ENCODE results near the gene BRCA2.

The BRCA2 gene

GRCh38 chr13:32390484-32390883 lies 75.2 kb downstream of the BRCA2 start:
- DNase-seq, result no peak

DNA sequence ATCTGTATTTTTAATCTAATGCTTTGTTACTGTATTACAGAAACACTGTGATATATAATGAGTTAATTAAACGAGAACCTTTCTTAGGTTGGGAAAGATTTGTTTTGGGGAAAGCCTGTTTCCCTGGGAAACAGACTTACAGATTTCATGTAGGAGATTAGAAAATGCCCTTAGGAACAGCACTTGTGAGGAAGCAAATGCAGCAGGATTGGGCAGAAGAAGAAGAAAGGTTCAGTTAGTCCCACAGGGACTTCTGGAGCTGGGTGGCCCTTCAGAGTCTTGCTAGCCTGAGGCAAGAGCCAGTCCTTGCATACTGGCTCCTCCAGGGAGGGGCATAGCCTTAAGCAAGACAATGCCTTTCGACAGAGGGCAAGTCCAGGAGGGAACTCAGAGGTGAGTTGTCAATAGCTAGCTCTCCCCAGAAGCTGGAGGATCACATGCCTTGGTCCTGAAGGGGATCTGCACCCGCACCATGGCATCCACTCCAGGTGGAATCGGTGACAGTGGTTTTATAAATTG lies 75.9 kb downstream of the BRCA2 start:
- no peak for DNase-seq

- no peak for DNase-seq
These were observed 87.8 kb downstream of the BRCA2 start for GRCh38 chr13:32403108-32403507.

DNA sequence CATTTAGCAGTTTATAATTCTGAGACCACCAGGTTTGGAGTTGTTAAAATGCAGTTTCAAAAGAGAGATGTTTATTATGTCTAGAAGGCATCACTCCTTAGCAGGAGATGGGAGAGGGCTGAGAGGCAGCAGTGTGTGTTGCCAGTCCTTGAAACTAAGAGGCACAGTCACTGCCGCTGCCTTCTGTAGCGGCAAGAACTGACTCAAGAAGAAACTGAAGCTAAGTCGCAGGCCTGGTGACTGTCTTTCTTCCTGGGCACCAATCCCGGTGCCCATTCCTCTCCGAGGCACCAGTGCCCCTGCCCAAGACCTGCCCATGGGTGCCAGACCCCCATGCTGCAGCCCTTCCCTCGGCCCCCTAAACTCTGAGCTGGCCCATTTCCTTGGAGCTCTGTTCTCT lies 92.5 kb downstream of the BRCA2 start:
- DNase-seq, result no peak

DNA sequence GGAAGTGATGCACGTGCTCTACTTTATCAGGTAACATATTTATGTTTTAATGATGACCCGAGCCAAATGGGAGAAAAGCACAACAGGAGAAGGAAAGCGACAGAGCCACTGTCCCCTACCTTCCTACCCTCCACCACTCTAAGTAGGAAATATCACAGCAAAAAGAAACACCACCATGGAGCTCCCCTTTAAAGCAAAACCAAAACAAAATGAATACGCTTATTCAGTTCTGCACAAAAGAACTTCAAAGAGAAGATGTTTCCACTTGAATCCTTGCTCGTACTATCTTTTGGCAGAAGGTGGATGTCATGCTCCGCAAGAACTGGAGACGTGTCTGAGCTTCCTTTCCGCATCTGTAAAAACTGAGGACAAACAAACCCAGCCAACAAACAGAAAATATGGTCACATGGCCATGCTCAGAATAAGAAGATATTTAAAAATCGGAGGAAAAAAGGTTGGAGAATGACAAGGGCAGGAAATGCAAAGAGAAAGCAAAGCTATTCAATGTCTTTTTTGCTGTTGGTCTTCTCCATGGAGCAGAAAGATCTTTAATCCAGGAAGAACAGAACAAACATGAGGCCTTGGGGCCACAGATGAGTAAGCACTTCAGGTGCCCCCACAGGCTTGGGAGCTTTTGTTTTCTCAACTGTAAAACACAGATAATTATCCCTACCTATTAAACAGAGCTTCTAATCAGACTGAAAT lies 93.1 kb downstream of the BRCA2 start:
- DNase-seq, result no peak

DNA sequence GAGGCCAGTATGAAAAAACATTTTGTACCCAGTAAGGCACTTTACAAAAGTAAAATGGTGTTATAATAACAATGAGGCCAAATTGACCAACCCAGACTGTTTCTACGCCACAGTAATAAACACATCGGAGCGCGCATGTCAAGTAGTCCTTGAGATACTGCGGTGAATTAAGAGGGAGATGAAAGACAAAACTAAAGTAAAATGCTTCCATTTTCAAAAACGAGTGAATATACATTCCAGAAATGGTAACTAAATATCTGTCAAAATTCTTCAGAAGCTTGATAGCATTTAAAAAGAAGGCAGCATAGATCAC lies 93.6 kb downstream of the BRCA2 start:
- DNase-seq, result no peak

- DNase-seq, result no peak
These were observed 94.5 kb downstream of the BRCA2 start for GRCh38 chr13:32409561-32410421.

GRCh38 chr13:32413284-32413683 lies 98.0 kb downstream of the BRCA2 start:
- no peak for DNase-seq

GRCh38 chr13:32414580-32414979 lies 99.3 kb downstream of the BRCA2 start:
- no peak for DNase-seq

GRCh38 chr13:32415019-32415418 lies 99.7 kb downstream of the BRCA2 start:
- DNase-seq, result no peak

DNA sequence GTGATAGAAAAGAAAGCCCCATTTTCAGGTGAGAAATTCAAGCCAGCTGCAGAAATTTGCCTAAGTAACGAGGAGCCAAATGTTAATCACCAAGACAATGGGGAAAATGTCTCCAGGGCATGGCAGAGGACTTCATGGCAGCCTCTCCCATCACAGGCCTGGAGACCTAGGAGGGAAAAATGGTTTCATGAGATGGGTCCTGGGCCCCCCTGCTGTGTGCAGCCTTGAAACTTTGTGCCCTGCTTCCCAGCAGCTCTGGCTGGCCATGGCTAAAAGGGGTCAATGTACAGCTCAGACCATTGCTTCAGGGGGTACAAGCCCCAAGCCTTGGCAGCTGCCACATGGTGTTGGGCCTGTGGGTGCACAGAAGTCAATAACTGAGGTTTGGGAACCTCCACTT lies 102.7 kb downstream of the BRCA2 start:
- DNase-seq, result no peak

DNA sequence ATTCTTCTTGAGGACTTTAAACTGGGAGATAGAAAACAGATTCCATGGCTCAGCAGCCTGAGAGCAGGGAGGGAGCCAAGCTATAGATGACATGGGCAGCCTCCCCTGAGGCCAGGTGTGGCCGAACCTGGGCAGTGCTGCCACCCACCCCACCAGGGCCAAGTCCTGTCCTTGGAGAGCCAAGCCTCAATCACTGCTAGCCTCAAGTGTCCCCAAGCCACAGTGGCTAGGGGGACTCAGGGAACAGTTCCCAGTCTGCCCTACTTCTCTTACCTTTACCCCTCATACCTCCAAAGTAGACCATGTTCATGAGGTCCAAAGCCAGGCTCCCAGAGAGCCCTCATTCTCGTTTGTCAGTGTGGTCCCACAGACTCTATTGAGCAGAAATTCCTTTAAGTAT lies 104.6 kb downstream of the BRCA2 start:
- no peak for DNase-seq

DNA sequence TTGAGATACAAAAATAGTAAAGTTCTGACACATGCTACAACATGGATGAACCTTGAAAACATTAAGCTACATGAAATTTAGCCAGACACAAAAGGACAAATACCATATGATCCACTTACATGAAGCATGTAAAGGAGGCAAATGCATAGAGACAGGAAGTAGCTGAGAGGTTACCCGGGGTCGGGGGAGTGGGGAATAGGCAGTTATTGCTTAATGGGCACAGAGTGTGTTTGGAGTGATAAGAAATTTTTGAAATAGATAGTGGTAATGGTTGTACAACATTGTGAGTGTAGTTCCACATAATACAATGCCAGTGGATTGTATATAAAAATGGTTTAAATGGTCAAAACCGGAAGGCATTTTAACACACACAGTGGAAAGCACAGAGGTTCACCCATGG lies 108.3 kb downstream of the BRCA2 start:
- DNase-seq, result no peak

DNA sequence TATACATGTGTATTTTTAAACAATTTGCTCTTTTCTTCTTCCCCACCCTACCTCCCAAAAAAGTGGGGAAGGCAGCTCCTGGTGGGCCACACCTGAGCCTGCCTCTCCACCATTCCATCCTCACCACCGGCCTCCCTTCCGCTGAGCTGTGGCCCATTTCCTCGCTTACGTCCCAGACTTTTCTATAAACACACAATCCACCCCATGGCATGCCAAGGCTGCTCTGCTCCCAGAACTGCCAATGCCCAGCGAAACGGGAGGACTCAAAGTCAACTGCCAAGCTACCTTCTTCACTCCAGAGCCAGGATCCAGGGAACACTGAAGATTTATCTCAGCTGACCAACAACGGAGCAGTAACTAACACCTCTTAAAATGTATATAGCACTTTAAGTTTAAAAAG lies 109.8 kb downstream of the BRCA2 start:
- DNase-seq, result no peak

DNA sequence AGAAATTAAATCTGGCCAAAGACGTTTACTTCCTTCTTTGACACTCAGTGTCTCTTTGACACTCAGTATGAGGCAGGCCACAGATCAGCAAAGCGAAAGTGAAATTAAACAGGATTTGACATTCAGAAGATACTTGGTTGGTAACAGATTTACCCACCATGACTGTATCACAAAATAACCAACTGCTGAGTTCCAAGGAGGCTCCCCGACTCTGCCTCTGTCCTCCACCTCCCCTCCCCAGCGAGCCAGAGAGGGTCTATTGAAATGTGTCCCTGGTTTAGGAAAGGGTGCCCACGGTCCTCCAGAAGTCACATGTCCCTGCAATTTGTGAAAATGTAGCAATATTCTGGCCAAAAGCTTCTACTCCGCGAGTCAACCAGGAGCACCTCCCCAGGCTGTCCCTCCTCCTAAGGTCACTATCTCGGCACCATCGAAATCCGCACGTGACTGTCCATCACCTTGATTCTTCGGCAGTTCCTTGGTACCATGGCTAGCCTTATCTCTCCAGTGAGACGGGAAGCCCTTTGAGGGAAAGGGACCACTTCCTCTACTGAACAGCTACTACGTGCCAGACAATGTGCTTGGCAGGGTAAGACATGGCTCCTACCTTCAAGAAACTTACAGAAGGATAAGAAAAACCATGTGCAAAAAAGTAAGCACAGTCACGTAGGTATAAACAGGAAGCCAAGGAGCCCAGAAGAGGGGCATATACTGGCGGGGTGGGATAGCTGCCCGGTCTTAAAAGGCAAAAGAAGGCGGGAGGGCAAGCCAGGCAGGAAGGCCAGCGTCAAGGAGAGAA lies 111.1 kb downstream of the BRCA2 start:
- no peak for DNase-seq

- DNase-seq, result no peak
These were observed 111.9 kb downstream of the BRCA2 start for GRCh38 chr13:32426990-32427851.

- DNase-seq, result no peak
These were observed 112.7 kb downstream of the BRCA2 start, which contains the start of gene N4BP2L1 for GRCh38 chr13:32427852-32428580. N4BP2L1 (minus strand) TSS chr13:32428130; CDS start chr13:32428082, 48 bp downstream.

DNA sequence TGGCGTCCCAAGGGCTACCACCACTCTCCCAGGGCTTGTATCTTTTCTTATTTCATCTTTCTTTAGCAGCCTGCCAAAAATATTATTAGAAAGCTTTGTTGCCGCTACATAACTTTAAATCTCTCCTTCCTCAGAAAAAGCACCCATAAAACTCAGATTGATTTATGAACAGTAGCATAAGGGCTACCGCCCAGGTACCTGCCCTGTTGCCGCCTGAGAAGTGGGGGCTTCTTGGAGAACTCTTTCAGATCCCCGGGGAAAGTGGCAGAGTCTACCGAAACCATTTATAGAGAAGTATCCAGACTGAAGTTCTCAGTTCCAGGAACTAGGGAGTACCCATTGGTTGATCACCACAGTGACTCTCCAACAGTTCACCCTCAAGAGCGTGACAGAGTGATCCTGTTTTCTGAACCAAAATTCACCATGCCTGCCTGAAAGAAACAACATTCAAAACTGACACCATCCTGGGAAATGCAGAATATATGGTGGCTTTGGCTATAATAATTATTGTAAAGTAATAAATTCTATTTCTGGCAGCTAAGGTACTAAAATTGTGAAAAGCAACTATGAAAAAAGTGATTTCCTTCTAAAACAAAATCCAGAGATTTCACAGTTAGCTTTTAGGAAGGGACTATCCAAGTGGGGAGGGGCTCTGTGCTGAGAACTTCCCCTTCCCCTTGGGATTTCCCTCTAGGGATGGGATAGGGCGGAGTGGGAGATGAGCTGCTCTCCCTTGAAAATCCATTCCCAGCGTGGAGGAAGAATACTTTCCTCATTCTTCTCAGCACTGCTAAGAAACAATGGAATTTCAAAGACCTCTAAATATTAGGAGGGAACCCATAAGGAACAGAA lies 113.5 kb downstream of the BRCA2 start:
- DNase-seq, result no peak

DNA sequence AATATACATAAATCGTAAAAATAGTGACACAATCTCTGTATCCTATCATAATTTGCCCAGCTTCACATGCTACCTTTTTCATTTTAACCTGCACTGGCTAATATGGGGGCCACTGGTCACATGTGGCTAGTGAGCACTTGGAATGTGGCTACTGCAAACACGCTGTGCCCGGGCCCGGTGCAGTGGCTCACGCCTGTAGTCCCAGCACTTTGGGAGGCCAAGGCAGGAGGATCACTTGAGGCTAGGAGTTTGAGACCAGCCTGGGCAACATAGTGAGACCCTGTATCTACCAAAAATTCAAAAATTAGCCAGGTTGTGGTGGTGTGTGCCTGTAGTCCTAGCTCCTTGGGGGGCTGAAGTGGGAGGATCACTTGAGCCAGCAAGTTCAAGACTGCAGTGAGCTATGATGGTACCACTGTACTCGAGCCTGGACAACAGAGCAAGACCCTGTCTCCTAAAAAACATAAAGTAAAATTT lies 114.2 kb downstream of the BRCA2 start:
- DNase-seq, result no peak

DNA sequence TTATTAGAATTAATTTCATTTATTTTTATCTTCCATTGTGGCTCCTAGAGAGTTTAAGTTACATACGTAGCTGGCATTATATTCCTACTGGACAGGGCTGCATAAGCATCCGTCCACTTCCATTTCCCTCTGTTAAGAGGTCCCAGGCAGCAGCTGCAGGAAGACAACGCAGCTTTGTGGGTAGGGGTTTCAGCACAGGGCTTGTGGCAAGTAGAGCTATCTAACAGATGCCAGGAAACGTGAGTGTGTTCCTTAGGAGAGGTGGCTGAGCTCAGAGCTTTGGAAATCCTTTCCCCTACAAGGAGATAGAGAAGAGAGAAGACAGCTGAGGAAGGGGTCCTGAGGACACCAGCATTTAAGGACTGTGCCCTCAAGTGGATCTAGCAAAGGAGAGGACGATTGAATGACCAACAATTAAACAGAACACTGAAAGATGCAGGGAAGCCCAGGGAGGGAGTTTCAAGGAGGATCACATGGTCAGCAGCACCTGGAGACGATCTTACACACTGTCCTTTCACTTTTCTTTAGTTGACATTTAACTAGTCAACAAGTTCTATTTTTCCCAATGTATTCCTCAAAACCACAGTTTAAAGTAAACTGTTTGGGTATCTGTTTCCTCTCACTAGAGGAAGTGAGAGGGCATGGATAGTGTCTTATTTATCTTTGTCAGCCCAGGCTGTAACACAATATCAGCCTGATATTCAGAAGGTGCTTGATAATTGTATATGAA lies 114.9 kb downstream of the BRCA2 start:
- DNase-seq, result no peak

Data from SW 1271 (cell line).